HEK293 (cell line): ENCODE measurements around the gene METTL1.

Source experiments
- CTCF ChIA-PET: fragments of 350-600 bp; formaldehyde crosslinking; extraction: SDS; loops from one replicate; lab custom pipeline; 2021; ENCODE audit warnings: antibody characterized with exemption; lab: Yijun Ruan, JAX
- POLR2A ChIA-PET: fragments of 300-600 bp; formaldehyde crosslinking; extraction: SDS; loops from one replicate; lab custom pipeline; 2020; ENCODE audit warnings: antibody characterized with exemption, inconsistent platforms; lab: Yijun Ruan, JAX
- H3K27ac ChIP-seq: fragments of 200-500 bp; sonication (Bioruptor generic); 2 replicates; pipeline ENCODE4 v1.5.1; 2014; ENCODE audit warnings: low read depth, low read length, control low read depth, inconsistent platforms; ENCODE audit errors: extremely low read depth
- H3K36me3 ChIP-seq, 2 experiments: fragments of 200-500 bp in 1 of 2; sonication (Bioruptor generic) in 1 of 2; 1 replicate in 1 of 2; 2 replicates in 1 of 2; pipeline ENCODE4 v1.5.1; 2014 to 2017; ENCODE audit warnings: inconsistent platforms in 2 of 2, low read length in 2 of 2; ENCODE audit not compliant: control insufficient read depth in 2 of 2, insufficient read depth in 1 of 2
- H3K4me1 ChIP-seq: fragments of 200-500 bp; sonication (Bioruptor generic); 2 replicates; pipeline ENCODE4 v1.5.1; 2014; ENCODE audit warnings: mild to moderate bottlenecking, low read length, inconsistent platforms; ENCODE audit not compliant: control insufficient read depth, insufficient read depth
- H3K4me3 ChIP-seq: 2 replicates; pipeline ENCODE4 v1.5.1; 2011; ENCODE audit warnings: low read depth, mild to moderate bottlenecking, control low read depth, low read length, moderate library complexity
- H3K9me3 ChIP-seq: fragments of 200-500 bp; sonication (Bioruptor generic); 2 replicates; pipeline ENCODE4 v1.5.1; 2014; ENCODE audit warnings: low read depth, low read length, inconsistent platforms; ENCODE audit not compliant: control insufficient read depth, insufficient read depth
- BCL6B ChIP-seq: fragments of 450-650 bp; formaldehyde crosslinking; IDR thresholded peaks from 2 replicates; pipeline ENCODE4 v1.5.1; 2017; ENCODE audit warnings: missing biosample characterization, missing genetic modification characterization
- CTCF ChIP-seq: fragments of 450-650 bp; formaldehyde crosslinking; IDR thresholded peaks from 2 replicates; pipeline ENCODE4 v1.5.1; 2016; ENCODE audit warnings: missing biosample characterization, missing genetic modification characterization
- GLI2 ChIP-seq: fragments of 450-650 bp; formaldehyde crosslinking; IDR thresholded peaks from 2 replicates; pipeline ENCODE4; 2017; ENCODE audit warnings: missing biosample characterization, missing genetic modification characterization, low read depth, borderline replicate concordance
- IKZF3 ChIP-seq: fragments of 450-650 bp; IDR thresholded peaks from 2 replicates; pipeline ENCODE4 v1.5.0; 2018; ENCODE audit warnings: missing biosample characterization, mild to moderate bottlenecking, missing genetic modification characterization, moderate library complexity
- ZBTB6 ChIP-seq: fragments of 450-650 bp; formaldehyde crosslinking; IDR thresholded peaks from 2 replicates; pipeline ENCODE4 v1.5.1; 2017; ENCODE audit warnings: missing biosample characterization, missing genetic modification characterization
- ZNF10 ChIP-seq: fragments of 450-650 bp; formaldehyde crosslinking; IDR thresholded peaks from 2 replicates; pipeline ENCODE4 v1.5.1; 2017; ENCODE audit warnings: missing biosample characterization, missing genetic modification characterization
- ZNF132 ChIP-seq: fragments of 450-650 bp; formaldehyde crosslinking; IDR thresholded peaks from 2 replicates; pipeline ENCODE4 v1.5.1; 2017; ENCODE audit warnings: missing biosample characterization, missing genetic modification characterization, borderline replicate concordance
- ZNF157 ChIP-seq: fragments of 450-650 bp; formaldehyde crosslinking; IDR thresholded peaks from 2 replicates; pipeline ENCODE4 v1.5.1; 2016; ENCODE audit warnings: missing biosample characterization, missing genetic modification characterization
- ZNF16 ChIP-seq: fragments of 450-650 bp; formaldehyde crosslinking; IDR thresholded peaks from 2 replicates; pipeline ENCODE4 v1.5.1; 2016; ENCODE audit warnings: low read depth, missing biosample characterization, missing genetic modification characterization
- ZNF2 ChIP-seq: fragments of 450-650 bp; formaldehyde crosslinking; IDR thresholded peaks from 2 replicates; pipeline ENCODE4 v1.5.1; 2016; ENCODE audit warnings: missing biosample characterization, missing genetic modification characterization
- ZNF366 ChIP-seq: fragments of 450-650 bp; formaldehyde crosslinking; conservative IDR thresholded peaks from 2 replicates; pipeline ENCODE4 v1.5.1; 2016; ENCODE audit warnings: missing biosample characterization, missing genetic modification characterization
- ZNF473 ChIP-seq: fragments of 450-650 bp; formaldehyde crosslinking; IDR thresholded peaks from 2 replicates; pipeline ENCODE4 v1.5.1; 2017; ENCODE audit warnings: missing biosample characterization, missing genetic modification characterization
- ZNF48 ChIP-seq: fragments of 450-650 bp; formaldehyde crosslinking; IDR thresholded peaks from 2 replicates; pipeline ENCODE4 v1.5.1; 2016; ENCODE audit warnings: missing biosample characterization, missing genetic modification characterization
- ZNF501 ChIP-seq: fragments of 450-650 bp; formaldehyde crosslinking; IDR thresholded peaks from 2 replicates; pipeline ENCODE4 v1.5.1; 2016; ENCODE audit warnings: missing biosample characterization, missing genetic modification characterization
- ZNF544 ChIP-seq: fragments of 450-650 bp; formaldehyde crosslinking; IDR thresholded peaks from 2 replicates; pipeline ENCODE4 v1.5.0; 2017; ENCODE audit warnings: missing biosample characterization, missing genetic modification characterization
- ZNF555 ChIP-seq: fragments of 450-650 bp; formaldehyde crosslinking; conservative IDR thresholded peaks from 2 replicates; pipeline ENCODE4 v1.5.1; 2017; ENCODE audit warnings: missing biosample characterization, mild to moderate bottlenecking, missing genetic modification characterization, inconsistent platforms
- ZNF623 ChIP-seq: fragments of 450-650 bp; formaldehyde crosslinking; IDR thresholded peaks from 2 replicates; pipeline ENCODE4 v1.5.1; 2016; ENCODE audit warnings: missing biosample characterization, missing genetic modification characterization
- ZNF639 ChIP-seq: fragments of 450-650 bp; formaldehyde crosslinking; IDR thresholded peaks from 2 replicates; pipeline ENCODE4 v1.5.1; 2016; ENCODE audit warnings: missing biosample characterization, missing genetic modification characterization
- ZNF654 ChIP-seq: fragments of 450-650 bp; formaldehyde crosslinking; IDR thresholded peaks from 2 replicates; pipeline ENCODE4 v1.5.1; 2016; ENCODE audit warnings: low read depth, missing biosample characterization, missing genetic modification characterization
- ZSCAN23 ChIP-seq: fragments of 450-650 bp; formaldehyde crosslinking; IDR thresholded peaks from 2 replicates; pipeline ENCODE4 v1.5.1; 2016; ENCODE audit warnings: missing biosample characterization, missing genetic modification characterization

Gene METTL1

DNA sequence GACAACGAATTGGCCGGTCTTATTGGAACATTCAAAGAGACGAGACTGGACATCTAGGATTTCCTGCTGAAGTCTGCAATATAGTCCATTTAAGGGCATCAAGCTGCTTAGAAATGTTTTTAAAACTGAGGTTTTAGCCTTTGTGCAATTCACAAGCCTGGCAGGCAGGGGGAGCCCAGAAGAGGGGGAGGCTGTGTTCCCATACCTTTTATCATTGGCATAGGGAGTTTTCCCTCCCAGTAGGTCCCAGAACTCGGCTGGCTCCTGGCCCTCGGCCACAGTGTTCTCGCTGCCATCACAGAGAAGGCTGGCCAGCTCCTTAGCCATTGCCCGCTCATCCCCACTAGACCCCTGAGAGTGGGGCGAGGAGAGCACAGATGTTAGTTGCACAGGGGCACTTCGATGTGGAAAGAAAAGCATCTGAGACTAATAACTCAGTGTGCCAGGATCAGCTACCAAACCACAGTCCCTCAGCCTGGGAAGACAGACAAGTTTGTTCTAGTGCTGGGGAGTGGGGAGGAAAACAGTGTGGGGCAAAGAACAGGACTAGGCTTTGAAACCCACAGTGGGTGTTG lies 31.5 kb upstream of the METTL1 start:
- no peaks in the 10 kb centered on the region for H3K4me1 ChIP-seq
- H3K9me3 ChIP-seq, result no peaks in the 10 kb centered on the region
- CTCF ChIA-PET, result interaction anchor here (0.6 to 3.1 kb wide), 25 partner anchors 9 to 1612 kb away, joined by 3 to 27 read pairs (median 4); partner anchors contain the start of genes AVIL and TSFM
- H3K36me3 ChIP-seq, result peaks cover 8 to 61% of the 10 kb centered on the region in 2 experiments; a peak in 2 of 3 replicates
- H3K4me3 ChIP-seq, result no peak overlapping the region
- no peak overlapping the region for H3K27ac ChIP-seq
- POLR2A ChIA-PET, result interaction anchor here (1.2 kb wide), 1 partner anchor 20 kb away, joined by 4 read pairs; no protein-coding TSS in a partner anchor
- no peak for TF ChIP-seq ZNF501 (tag by site-specific recombination)
- TF ChIP-seq ZNF639, result no peak
- no peak for TF ChIP-seq ZNF555
- TF ChIP-seq CTCF (tag by site-specific recombination), result peak; percentile 60
- peak; percentile 15; the same call in 1 of the 2 replicates for TF ChIP-seq ZNF654
- TF ChIP-seq ZBTB6, result no peak
- no peak for TF ChIP-seq ZNF10 (tag by site-specific recombination)
- no peak for TF ChIP-seq ZNF48 (tag by site-specific recombination)
- no peak for TF ChIP-seq ZNF473 (tag by site-specific recombination)
- no peak for TF ChIP-seq ZNF16 (tag by site-specific recombination)
- no peak for TF ChIP-seq ZNF623
- peak; percentile 37; the same call in 1 of the 2 replicates for TF ChIP-seq IKZF3 (tag by site-specific recombination)
- no peak for TF ChIP-seq ZNF132
- 0 out of 2 replicates have a peak, but pooled peaks have one; percentile 40 for TF ChIP-seq ZNF2

DNA sequence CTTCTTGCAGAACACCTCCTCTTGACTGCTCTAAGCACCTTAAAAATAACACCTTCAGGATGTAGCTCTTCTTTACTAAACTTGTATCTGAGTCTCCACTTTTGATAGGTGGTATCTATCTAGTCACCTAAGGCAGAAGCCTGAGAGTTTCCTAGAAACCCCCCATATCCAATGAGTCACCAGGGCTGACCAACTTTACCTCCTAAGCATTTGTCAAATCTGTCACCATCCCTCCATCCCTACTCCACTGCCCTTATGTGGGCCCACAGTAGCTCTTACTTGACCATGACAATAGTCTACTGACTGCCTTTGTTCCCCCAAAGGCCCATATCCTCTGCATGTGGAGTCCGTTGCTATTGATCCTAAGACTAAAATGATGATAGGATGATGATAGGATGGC lies 30.7 kb upstream of the METTL1 start:
- Histone ChIP-seq H3K4me1 (no peaks in the 10 kb centered on the region), H3K9me3 (no peaks in the 10 kb centered on the region), H3K27ac (no peak overlapping the region), H3K36me3 (peaks cover 8 to 59% of the 10 kb centered on the region in 2 experiments; a peak in 2 of 3 replicates), H3K4me3 (no peak overlapping the region)
- ChIA-PET POLR2A (interaction anchor here (1.2 kb wide), 1 partner anchor 19 kb away, joined by 4 read pairs; no protein-coding TSS in a partner anchor), CTCF (interaction anchor here (0.6 to 3.1 kb wide), 24 partner anchors 9 to 1611 kb away, joined by 3 to 27 read pairs (median 4); partner anchors contain the start of genes AVIL and TSFM)
- TF ChIP-seq ZNF157 (tag by site-specific recombination) (peak; percentile 47), ZSCAN23 (tag by site-specific recombination) (no peak), ZNF366 (tag by site-specific recombination) (peak; percentile 49; the same call in 1 of the 2 replicates), ZNF544 (tag by site-specific recombination) (no peak), GLI2 (tag by site-specific recombination) (no peak), BCL6B (peak; percentile 16; the same call in 1 of the 2 replicates)
